Vagina (tissue), 2 donors: ENCODE measurements around the gene HEATR5B. TPM values are rescaled to one million over a fixed set of nuclear protein-coding genes. Genes with fewer than 3 reads are reported as not detected.

ENCODE experiments used
- DNase-seq, 2 donors: peaks; one replicate each; pipeline ENCODE4 v3.0.0-alpha.2; 2017; ENCODE audit errors: extremely low spot score in 2 of 2
- H3K27ac ChIP-seq: fragments of 200-600 bp; sonication (generic); one replicate; pipeline ENCODE4 v1.5.1; 2019
- H3K27me3 ChIP-seq: fragments of 200-600 bp; sonication (generic); one replicate; pipeline ENCODE4 v1.5.1; 2019
- H3K36me3 ChIP-seq, 2 donors: fragments of 200-600 bp; sonication (generic); one replicate each; pipeline ENCODE4 v1.5.1; 2017 to 2019
- H3K4me1 ChIP-seq: fragments of 200-600 bp; sonication (generic); one replicate; pipeline ENCODE4 v1.5.1; 2019
- H3K4me3 ChIP-seq, 2 donors: fragments of 200-600 bp; sonication (generic); 1 replicate in 1 of 2; 2 replicates in 1 of 2; pipeline ENCODE4 v1.5.1; 2016 to 2019
- H3K9me3 ChIP-seq: fragments of 200-600 bp; sonication (generic); one replicate; pipeline ENCODE4 v1.5.1; 2019
- CTCF ChIP-seq, 3 experiments: fragments of 450-650 bp in 2 of 3; fragments of 200-600 bp in 1 of 3; sonication (generic) in 1 of 3; IDR thresholded peaks; one replicate each; pipeline ENCODE4 v1.5.1; 2017 to 2019; ENCODE audit warnings: antibody characterized with exemption in 3 of 3, mild to moderate bottlenecking in 2 of 3, moderate library complexity in 2 of 3
- POLR2A ChIP-seq, 2 donors: fragments of 450-650 bp; IDR thresholded peaks; one replicate each; pipeline ENCODE4 v1.6.1; 2017; ENCODE audit warnings: antibody characterized with exemption in 2 of 2, mild to moderate bottlenecking in 2 of 2, moderate library complexity in 2 of 2
- POLR2AphosphoS5 ChIP-seq, 2 donors: sonication (generic); formaldehyde crosslinking; IDR thresholded peaks; one replicate each; pipeline ENCODE4 v1.9.0; 2017; ENCODE audit warnings: antibody characterized with exemption in 2 of 2, mild to moderate bottlenecking in 2 of 2, low read depth in 1 of 2; ENCODE audit not compliant: insufficient read depth in 1 of 2
- intact Hi-C: fragments of 100-400 bp; cut with DNase I; formaldehyde crosslinking; loops from one replicate; pipeline ENCODE4 v1.15.1; 2023
- total RNA-seq: library from RNA; depleted of rRNA; stranded (reverse); fragments of >200 nt; gene quantifications from one replicate; pipeline ENCODE4 v1.2.3, GENCODE V29; 2016

The HEATR5B gene
- total RNA-seq, 1 donor from 2014 or later, result 38.3 TPM

DNA sequence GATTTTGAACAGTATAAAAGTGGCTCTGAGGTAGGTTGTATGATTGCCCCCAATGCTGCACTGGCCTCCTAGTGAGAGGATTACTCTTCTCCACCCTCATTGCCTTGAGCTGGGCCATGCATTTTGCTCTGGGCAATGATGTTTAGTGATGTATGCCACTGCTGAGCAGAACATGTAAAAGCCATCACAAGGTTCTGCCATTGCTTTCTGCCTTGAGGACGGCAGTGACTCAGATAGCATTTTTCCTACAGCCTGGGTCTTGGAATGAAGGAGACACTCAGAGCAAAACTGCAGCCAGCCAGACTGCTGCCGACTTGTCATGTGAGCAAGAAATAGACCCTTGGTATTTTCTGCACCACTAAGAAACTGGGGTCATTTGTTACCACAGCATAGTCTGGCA, 27.8 kb upstream of the HEATR5B start:
- Histone ChIP-seq H3K27me3 (no peaks in the 10 kb centered on the region), H3K36me3 (peaks cover 0 to 46% of the 10 kb centered on the region in 2 donors), H3K4me3 (no peak overlapping the region), H3K9me3 (no peaks in the 10 kb centered on the region), H3K27ac (no peak overlapping the region), H3K4me1 (no peaks in the 10 kb centered on the region)
- DNase-seq, result no peak
- intact Hi-C loops, result no loop called here
- TF ChIP-seq POLR2A (IDR thresholded peaks at IDR 0.05), result no peak
- TF ChIP-seq CTCF (IDR thresholded peaks at IDR 0.05), result no peak
- TF ChIP-seq POLR2AphosphoS5 (IDR thresholded peaks at IDR 0.05; ENCODE audit: insufficient read depth in 1 of 2, low read depth in 1 of 2), result no peak

- Histone ChIP-seq H3K27ac (no peak overlapping the region), H3K27me3 (no peaks in the 10 kb centered on the region), H3K36me3 (peaks cover 0 to 47% of the 10 kb centered on the region in 2 donors), H3K9me3 (no peaks in the 10 kb centered on the region), H3K4me1 (no peaks in the 10 kb centered on the region), H3K4me3 (no peak overlapping the region)
- no peak for DNase-seq
- intact Hi-C loops, result no loop called here
- no peak for TF ChIP-seq POLR2A (IDR thresholded peaks at IDR 0.05)
- no peak for TF ChIP-seq CTCF (IDR thresholded peaks at IDR 0.05)
- TF ChIP-seq POLR2AphosphoS5 (IDR thresholded peaks at IDR 0.05; ENCODE audit: insufficient read depth in 1 of 2, low read depth in 1 of 2), result no peak
These were observed 26.4 kb upstream of the HEATR5B start for GRCh38 chr2:37110306-37111212.

DNA sequence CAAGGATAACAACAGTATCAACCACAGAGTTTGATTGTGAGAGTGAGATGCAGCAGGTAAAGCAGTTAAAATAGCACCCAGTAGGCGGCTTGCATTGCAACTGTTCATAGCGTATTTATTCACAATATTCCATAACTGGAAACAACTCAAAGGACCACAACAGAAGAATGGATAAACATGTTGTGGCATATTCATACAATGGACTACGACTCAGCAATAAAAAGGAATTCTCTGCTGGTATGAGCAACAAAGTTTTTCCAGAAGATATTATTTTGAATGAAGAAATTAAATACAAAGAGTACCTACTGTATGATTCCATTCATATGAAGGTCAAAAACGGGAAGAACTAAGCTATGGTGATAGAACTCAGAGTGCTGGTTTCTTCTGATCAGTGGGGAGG, 25.4 kb upstream of the HEATR5B start:
- Histone ChIP-seq H3K4me3 (no peak overlapping the region), H3K9me3 (no peaks in the 10 kb centered on the region), H3K36me3 (peaks cover 0 to 47% of the 10 kb centered on the region in 2 donors), H3K27ac (no peak overlapping the region), H3K27me3 (no peaks in the 10 kb centered on the region), H3K4me1 (no peaks in the 10 kb centered on the region)
- intact Hi-C loops, result no loop called here
- TF ChIP-seq POLR2AphosphoS5 (IDR thresholded peaks at IDR 0.05; ENCODE audit: insufficient read depth in 1 of 2, low read depth in 1 of 2) (no peak), POLR2A (IDR thresholded peaks at IDR 0.05) (no peak), CTCF (IDR thresholded peaks at IDR 0.05) (no peak)
- no peak for DNase-seq

GRCh38 chr2:37105150-37105549, 21.0 kb upstream of the HEATR5B start:
- no peak overlapping the region for H3K4me3 ChIP-seq
- no peaks in the 10 kb centered on the region for H3K9me3 ChIP-seq
- intact Hi-C loops, result no loop called here
- H3K36me3 ChIP-seq, result peaks cover 0 to 52% of the 10 kb centered on the region in 2 donors
- no peak for DNase-seq
- TF ChIP-seq POLR2A (IDR thresholded peaks at IDR 0.05) (no peak), POLR2AphosphoS5 (IDR thresholded peaks at IDR 0.05; ENCODE audit: insufficient read depth in 1 of 2, low read depth in 1 of 2) (no peak), CTCF (IDR thresholded peaks at IDR 0.05) (no peak)
- H3K4me1 ChIP-seq, result no peaks in the 10 kb centered on the region
- no peaks in the 10 kb centered on the region for H3K27me3 ChIP-seq
- no peak overlapping the region for H3K27ac ChIP-seq

DNA sequence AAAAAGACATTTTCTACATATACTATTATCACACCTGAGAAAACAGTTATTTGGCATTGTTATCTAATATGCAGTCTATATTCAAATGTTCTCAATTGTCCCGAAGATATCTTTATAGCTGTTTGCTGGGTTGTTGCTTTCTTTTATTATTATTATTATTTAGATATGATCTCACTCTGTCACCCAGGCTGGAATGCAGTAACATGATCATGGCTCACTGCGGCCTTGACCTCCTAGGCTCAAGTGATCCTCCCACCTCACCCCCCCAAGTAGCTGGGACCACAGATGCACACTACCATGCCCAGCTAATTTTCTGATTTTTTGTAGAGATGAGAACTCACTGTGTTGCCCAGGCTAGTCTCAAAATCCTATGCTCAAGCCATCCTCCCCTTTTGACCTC, 20.0 kb upstream of the HEATR5B start:
- Histone ChIP-seq H3K27ac (no peak overlapping the region), H3K9me3 (no peaks in the 10 kb centered on the region), H3K4me3 (no peak overlapping the region), H3K4me1 (no peaks in the 10 kb centered on the region), H3K36me3 (peaks cover 0 to 45% of the 10 kb centered on the region in 2 donors), H3K27me3 (no peaks in the 10 kb centered on the region)
- no peak for DNase-seq
- intact Hi-C loops, result no loop called here
- no peak for TF ChIP-seq POLR2A (IDR thresholded peaks at IDR 0.05)
- TF ChIP-seq POLR2AphosphoS5 (IDR thresholded peaks at IDR 0.05; ENCODE audit: insufficient read depth in 1 of 2, low read depth in 1 of 2), result no peak
- no peak for TF ChIP-seq CTCF (IDR thresholded peaks at IDR 0.05)
